GM12865 (cell line): ENCODE measurements around the gene MAN1A1.

Experiments used
- DNase-seq: peaks from one replicate; pipeline ENCODE4 v3.0.0; 2010; ENCODE audit warnings: low read depth
- H3K4me3 ChIP-seq: 2 replicates; pipeline ENCODE4 v1.5.1; 2011; ENCODE audit warnings: mild to moderate bottlenecking, low read depth, low read length, control low read depth
- TF ChIP-seq, protein P1 (sequence below): IDR thresholded peaks from 2 replicates; pipeline ENCODE4 v1.5.1; 2011; ENCODE audit warnings: low read length, control low read depth, low read depth, inconsistent platforms; ENCODE audit not compliant: insufficient read depth; ENCODE audit errors: missing control alignments

Gene MAN1A1

DNA sequence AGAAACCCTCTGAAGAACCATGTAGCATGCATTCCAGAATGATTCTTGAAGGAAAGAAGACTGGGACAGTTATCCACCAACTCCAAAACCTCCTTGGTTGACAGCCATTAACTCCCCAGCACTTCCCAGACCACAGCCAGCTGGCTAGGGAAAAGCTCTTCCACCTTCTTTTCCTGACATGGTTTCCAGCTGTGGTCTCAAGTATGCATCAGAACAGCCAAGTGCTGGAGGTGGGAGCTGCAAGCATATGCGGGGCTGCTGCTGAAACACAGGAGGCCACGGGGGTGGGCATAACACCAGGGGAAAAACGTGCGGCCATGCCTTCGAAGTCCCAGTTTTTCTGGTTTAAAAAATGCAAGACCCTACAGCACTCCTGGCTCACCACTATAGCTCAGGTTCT is 163.1 kb downstream of the MAN1A1 start:
- no peak for DNase-seq
- no peak overlapping the region for H3K4me3 ChIP-seq
- TF ChIP-seq, protein P1, sequence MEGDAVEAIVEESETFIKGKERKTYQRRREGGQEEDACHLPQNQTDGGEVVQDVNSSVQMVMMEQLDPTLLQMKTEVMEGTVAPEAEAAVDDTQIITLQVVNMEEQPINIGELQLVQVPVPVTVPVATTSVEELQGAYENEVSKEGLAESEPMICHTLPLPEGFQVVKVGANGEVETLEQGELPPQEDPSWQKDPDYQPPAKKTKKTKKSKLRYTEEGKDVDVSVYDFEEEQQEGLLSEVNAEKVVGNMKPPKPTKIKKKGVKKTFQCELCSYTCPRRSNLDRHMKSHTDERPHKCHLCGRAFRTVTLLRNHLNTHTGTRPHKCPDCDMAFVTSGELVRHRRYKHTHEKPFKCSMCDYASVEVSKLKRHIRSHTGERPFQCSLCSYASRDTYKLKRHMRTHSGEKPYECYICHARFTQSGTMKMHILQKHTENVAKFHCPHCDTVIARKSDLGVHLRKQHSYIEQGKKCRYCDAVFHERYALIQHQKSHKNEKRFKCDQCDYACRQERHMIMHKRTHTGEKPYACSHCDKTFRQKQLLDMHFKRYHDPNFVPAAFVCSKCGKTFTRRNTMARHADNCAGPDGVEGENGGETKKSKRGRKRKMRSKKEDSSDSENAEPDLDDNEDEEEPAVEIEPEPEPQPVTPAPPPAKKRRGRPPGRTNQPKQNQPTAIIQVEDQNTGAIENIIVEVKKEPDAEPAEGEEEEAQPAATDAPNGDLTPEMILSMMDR = no peak

DNA sequence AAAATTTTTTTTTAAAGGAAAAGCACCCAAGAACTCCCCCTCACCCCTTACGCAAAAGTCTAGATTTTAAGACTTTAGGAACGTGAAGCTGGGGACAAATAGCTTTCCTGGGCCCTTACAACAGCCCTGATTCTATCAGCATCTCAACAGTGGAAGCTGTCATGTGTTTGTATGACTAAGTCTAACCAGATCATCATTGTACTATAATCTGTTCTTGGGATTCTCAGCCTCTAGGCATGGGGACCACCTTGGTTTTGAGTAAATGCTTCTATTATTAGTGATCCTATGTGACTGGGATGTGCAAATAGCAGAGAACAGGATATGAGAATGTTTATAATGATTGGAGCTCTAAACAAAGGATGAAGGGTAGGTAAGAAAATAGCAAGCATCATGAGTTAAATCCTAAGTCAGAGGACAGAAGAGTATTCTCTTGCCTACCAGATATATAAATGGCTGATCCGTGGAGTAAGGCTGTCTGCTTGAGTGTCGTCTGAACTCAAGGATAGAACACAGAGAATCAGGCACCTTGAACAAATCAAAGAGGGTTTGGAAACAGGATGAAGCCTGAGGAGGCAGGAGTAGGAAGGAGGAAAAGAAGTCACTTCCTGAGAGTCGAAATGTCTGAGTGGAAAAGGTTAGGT is 165.4 kb downstream of the MAN1A1 start:
- TF ChIP-seq, protein P1 = no peak
- H3K4me3 ChIP-seq = no peak overlapping the region
- DNase-seq = no peak

DNA sequence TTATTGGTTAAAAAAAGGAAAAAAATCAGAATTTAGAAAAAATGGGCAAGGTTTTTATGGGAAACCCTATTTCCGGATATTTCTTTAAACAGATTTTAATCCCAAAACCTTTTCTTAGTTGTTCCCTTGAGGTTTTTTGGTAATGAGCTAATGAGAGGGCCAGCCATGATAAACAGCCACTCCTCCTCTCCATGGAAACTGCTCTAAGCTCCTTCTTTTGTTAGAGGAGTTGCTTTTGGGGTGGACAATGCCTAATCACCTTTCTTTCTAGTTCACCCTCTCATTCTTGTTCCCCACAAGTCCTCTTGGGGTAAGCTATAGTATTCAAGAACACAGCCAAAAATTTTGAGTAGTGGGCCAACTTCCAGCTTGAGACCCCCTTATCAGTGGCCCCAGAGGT is 166.1 kb downstream of the MAN1A1 start:
- no peak overlapping the region for H3K4me3 ChIP-seq
- DNase-seq = no peak
- TF ChIP-seq, protein P1 = no peak

DNA sequence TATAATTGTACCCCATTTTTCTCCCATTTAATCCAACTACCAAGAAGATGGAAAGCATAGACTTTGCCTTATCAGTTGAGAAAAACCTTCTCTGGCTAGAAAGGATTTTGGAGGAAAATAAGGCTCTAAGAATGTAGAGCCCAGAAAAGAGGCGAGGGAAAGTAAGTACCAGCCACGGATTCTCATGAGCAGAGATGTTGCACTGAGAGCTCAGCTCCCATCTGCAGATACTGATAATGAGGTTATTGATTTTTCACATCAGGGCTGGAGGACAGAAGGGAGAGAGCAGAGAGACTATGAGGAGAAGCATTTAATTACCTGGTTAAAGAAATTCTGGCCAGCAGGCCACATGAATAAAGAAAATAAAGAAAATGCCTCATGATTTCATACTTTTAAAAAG is 166.7 kb downstream of the MAN1A1 start:
- TF ChIP-seq, protein P1 = no peak
- no peak for DNase-seq
- H3K4me3 ChIP-seq = no peak overlapping the region

DNA sequence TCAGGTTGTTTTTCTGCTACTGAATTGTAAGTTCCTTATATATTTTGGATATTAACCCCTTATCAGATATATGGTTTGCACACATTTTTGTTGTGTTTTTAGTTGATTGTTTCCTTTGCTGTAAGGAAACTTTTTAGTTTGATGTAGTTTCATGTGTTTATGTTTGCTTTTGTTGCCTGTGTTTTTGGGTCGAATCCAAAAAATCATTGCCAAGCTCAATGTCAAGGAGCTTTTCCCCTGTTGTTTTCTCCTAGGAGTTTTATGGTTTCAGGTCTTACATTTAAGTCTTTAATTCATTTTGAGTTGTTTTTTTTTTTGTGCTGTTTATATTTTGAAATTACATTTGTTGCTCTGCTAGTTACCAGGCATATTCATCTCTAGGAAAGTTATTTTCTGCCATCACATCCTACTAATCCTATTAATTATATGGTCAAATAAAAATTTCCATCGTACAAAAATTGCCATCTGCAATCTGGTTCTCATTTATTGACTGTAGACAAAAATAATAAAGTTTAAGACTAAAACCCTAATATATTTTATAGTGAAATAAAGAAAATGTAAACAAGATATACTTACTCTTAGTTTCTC is 167.3 kb downstream of the MAN1A1 start:
- TF ChIP-seq, protein P1 = no peak
- H3K4me3 ChIP-seq = no peak overlapping the region
- no peak for DNase-seq

DNA sequence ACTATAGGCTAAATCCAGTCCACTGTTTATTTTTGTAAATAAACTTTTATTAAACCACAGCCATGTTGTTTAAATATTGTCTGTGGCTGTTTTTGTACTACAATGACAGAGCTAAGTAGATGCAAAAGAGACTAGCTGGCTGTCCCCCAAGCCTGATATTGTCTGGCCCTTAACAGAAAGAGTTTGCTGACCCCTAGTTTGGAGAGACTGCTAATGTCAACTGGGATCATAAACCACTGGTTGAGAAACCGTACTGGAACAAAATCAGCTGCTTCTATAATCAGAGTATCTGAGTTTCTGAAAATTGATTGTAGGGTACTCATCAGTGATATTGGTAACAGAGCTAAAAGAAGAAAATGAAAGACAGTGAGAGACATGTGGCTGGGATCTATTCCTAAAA is 168.5 kb downstream of the MAN1A1 start:
- TF ChIP-seq, protein P1 = no peak
- no peak for DNase-seq
- H3K4me3 ChIP-seq = no peak overlapping the region

DNA sequence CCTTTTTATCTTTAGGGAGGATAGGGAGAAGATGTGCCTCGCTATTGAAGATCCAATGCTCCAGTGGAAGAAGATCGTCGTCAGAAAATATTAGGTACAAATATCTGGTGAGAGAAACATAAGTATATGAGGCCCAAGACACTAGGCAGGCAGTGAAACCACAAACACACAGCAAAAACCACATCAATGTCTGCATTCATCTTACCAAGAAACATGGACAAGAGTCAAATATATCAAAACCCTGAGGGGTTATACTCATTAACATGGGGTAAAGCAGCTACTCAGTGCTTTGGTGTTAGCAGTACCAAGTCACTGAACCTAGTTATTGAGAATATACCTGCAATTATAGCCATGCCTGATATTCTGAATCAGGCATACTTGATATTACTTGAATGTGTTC is 169.7 kb downstream of the MAN1A1 start:
- TF ChIP-seq, protein P1 = no peak
- no peak for DNase-seq
- H3K4me3 ChIP-seq = no peak overlapping the region
